IMR-90 (cell line): Measurements from ENCODE around the gene AGBL3. TPM values are rescaled to one million over a fixed set of nuclear protein-coding genes. Genes with fewer than 3 reads are reported as not detected.

ENCODE experiments used
- ATAC-seq: fragments of 200-7000 bp; cut with Tn5 transposase; 2 replicates; pipeline ENCODE4 v1.9.1; 2020; ENCODE audit warnings: low read depth, mild to moderate bottlenecking, moderate library complexity
- BruUV-seq: library from RNA; stranded (reverse); fragments of 400-500 nt; replicated peaks from 2 replicates; lab custom pipeline; 2021; lab: Mats Ljungman, UMichigan
- CTCF ChIA-PET: fragments of 300-600 bp; formaldehyde crosslinking; extraction: SDS; loops from one replicate; lab custom pipeline; 2021; ENCODE audit warnings: antibody characterized with exemption; lab: Yijun Ruan, JAX
- POLR2A ChIA-PET: fragments of 300-600 bp; sonication (Branson Sonifier 250); formaldehyde crosslinking; loops from one replicate; lab custom pipeline; 2022; ENCODE audit warnings: antibody characterized with exemption; ENCODE audit not compliant: unreplicated experiment; lab: Charles Lee
- DNase-seq: peaks from one replicate; pipeline ENCODE4 v3.0.0; 2013
- H2AFZ ChIP-seq: replicated peaks from 2 replicates; pipeline ENCODE3; 2013; ENCODE audit warnings: low read length, mild to moderate bottlenecking; ENCODE audit not compliant: poor library complexity
- H2AK5ac ChIP-seq: 2 replicates; pipeline ENCODE4 v1.6.1; 2013; ENCODE audit warnings: low read depth, low read length, inconsistent platforms
- H2AK9ac ChIP-seq: replicated peaks from 2 replicates; pipeline ENCODE3; 2013; ENCODE audit warnings: mild to moderate bottlenecking, low read depth, low read length, moderate library complexity; ENCODE audit not compliant: poor library complexity
- H2BK120ac ChIP-seq: 2 replicates; pipeline ENCODE4 v1.6.1; 2013; ENCODE audit warnings: low read depth, low read length, inconsistent platforms
- H2BK15ac ChIP-seq: 3 replicates; pipeline ENCODE4 v1.6.1; 2013; ENCODE audit warnings: low read depth, low read length, inconsistent platforms
- H2BK20ac ChIP-seq: 2 replicates; pipeline ENCODE4 v1.6.1; 2013; ENCODE audit warnings: low read depth, mild to moderate bottlenecking, inconsistent platforms, low read length, moderate library complexity
- H2BK5ac ChIP-seq: 2 replicates; pipeline ENCODE4 v1.6.1; 2013; ENCODE audit warnings: mild to moderate bottlenecking, low read depth, low read length, inconsistent platforms; ENCODE audit not compliant: poor library complexity, severe bottlenecking
- H3K14ac ChIP-seq: replicated peaks from 2 replicates; pipeline ENCODE4 v1.6.1; 2013; ENCODE audit warnings: low read depth, low read length, inconsistent platforms
- H3K18ac ChIP-seq: 2 replicates; pipeline ENCODE4 v1.6.1; 2013; ENCODE audit warnings: low read depth, low read length, control low read depth
- H3K23ac ChIP-seq: 2 replicates; pipeline ENCODE4 v1.6.1; 2013; ENCODE audit warnings: low read depth, low read length, inconsistent platforms
- H3K27ac ChIP-seq: 2 replicates; pipeline ENCODE4 v1.5.1; 2013; ENCODE audit warnings: mild to moderate bottlenecking, control low read depth, low read length; ENCODE audit not compliant: insufficient read depth
- H3K27me3 ChIP-seq: 2 replicates; pipeline ENCODE4 v1.6.1; 2013; ENCODE audit warnings: low read length; ENCODE audit not compliant: control insufficient read depth, insufficient read depth
- H3K36me3 ChIP-seq: 2 replicates; pipeline ENCODE4 v1.6.1; 2013; ENCODE audit warnings: low read length, mixed read lengths; ENCODE audit not compliant: control insufficient read depth, insufficient read depth
- H3K4ac ChIP-seq: 2 replicates; pipeline ENCODE4 v1.6.1; 2013; ENCODE audit warnings: low read depth, low read length, inconsistent platforms
- H3K4me1 ChIP-seq: 2 replicates; pipeline ENCODE4 v1.6.1; 2013; ENCODE audit warnings: low read length, mixed read lengths; ENCODE audit not compliant: control insufficient read depth, insufficient read depth
- H3K4me2 ChIP-seq: 2 replicates; pipeline ENCODE4 v1.6.1; 2013; ENCODE audit warnings: low read depth, mild to moderate bottlenecking, control low read depth, low read length, moderate library complexity
- H3K4me3 ChIP-seq: 2 replicates; pipeline ENCODE4 v1.5.1; 2013; ENCODE audit warnings: low read depth, mild to moderate bottlenecking, control low read depth, low read length, moderate library complexity; ENCODE audit not compliant: insufficient read depth
- H3K56ac ChIP-seq: 2 replicates; pipeline ENCODE4 v1.6.1; 2013; ENCODE audit warnings: low read length, inconsistent platforms; ENCODE audit not compliant: insufficient read depth; ENCODE audit errors: extremely low read depth
- H3K79me1 ChIP-seq, 2 experiments: 2 replicates each; pipeline ENCODE4 v1.6.1; 2013; ENCODE audit warnings: low read length in 2 of 2, inconsistent platforms in 1 of 2, low read depth in 1 of 2
- H3K9ac ChIP-seq: 2 replicates; pipeline ENCODE4 v1.6.1; 2013; ENCODE audit warnings: low read depth, low read length, control low read depth
- H3K9me1 ChIP-seq: 2 replicates; pipeline ENCODE4 v1.6.1; 2013; ENCODE audit warnings: low read length, inconsistent platforms; ENCODE audit not compliant: insufficient read depth
- H3K9me3 ChIP-seq: 2 replicates; pipeline ENCODE4 v1.6.1; 2013; ENCODE audit warnings: low read length; ENCODE audit not compliant: control insufficient read depth, insufficient read depth
- H4K20me1 ChIP-seq: 2 replicates; pipeline ENCODE4 v1.6.1; 2013; ENCODE audit warnings: low read length, inconsistent platforms; ENCODE audit not compliant: insufficient read depth
- H4K5ac ChIP-seq: 2 replicates; pipeline ENCODE4 v1.6.1; 2013; ENCODE audit warnings: mild to moderate bottlenecking, low read depth, low read length, control low read depth
- H4K8ac ChIP-seq, 2 experiments: 2 replicates each; pipeline ENCODE4 v1.6.1; 2013; ENCODE audit warnings: low read depth in 2 of 2, low read length in 2 of 2, control low read depth in 1 of 2, inconsistent platforms in 1 of 2
- H4K91ac ChIP-seq: 2 replicates; pipeline ENCODE4 v1.6.1; 2013; ENCODE audit warnings: low read depth, low read length, inconsistent platforms; ENCODE audit not compliant: insufficient read depth
- BHLHE40 ChIP-seq: fragments of 150-350 bp; IDR thresholded peaks from 2 replicates; pipeline ENCODE4 v1.6.1; 2016; ENCODE audit warnings: mild to moderate bottlenecking, low read depth, low read length
- CEBPB ChIP-seq: IDR thresholded peaks from 2 replicates; pipeline ENCODE4 v1.6.1; 2012; ENCODE audit warnings: low read depth, low read length, improper control_type of control experiment
- CHD1 ChIP-seq: IDR thresholded peaks from 2 replicates; pipeline ENCODE4 v1.6.1; 2012; ENCODE audit warnings: low read depth, low read length, improper control_type of control experiment
- FOS ChIP-seq: fragments of 150-350 bp; IDR thresholded peaks from 2 replicates; pipeline ENCODE4 v1.6.1; 2016; ENCODE audit warnings: low read depth, low read length
- MAFK ChIP-seq: IDR thresholded peaks from 2 replicates; pipeline ENCODE4 v1.6.1; 2012; ENCODE audit warnings: low read depth, low read length, improper control_type of control experiment
- MAZ ChIP-seq: IDR thresholded peaks from 2 replicates; pipeline ENCODE4 v1.6.1; 2012; ENCODE audit warnings: low read depth, mild to moderate bottlenecking, low read length, improper control_type of control experiment, moderate library complexity, borderline replicate concordance
- MXI1 ChIP-seq: IDR thresholded peaks from 2 replicates; pipeline ENCODE4 v1.6.1; 2012; ENCODE audit warnings: low read depth, mild to moderate bottlenecking, low read length, moderate library complexity, borderline replicate concordance
- NFE2L2 ChIP-seq: fragments of 150-350 bp; IDR thresholded peaks from 2 replicates; pipeline ENCODE4 v1.6.1; 2016; ENCODE audit warnings: low read depth, mild to moderate bottlenecking, low read length
- POLR2A ChIP-seq: IDR thresholded peaks from 2 replicates; pipeline ENCODE4 v1.6.1; 2012; ENCODE audit warnings: mild to moderate bottlenecking, low read depth, low read length
- RAD21 ChIP-seq: IDR thresholded peaks from 2 replicates; pipeline ENCODE4 v1.6.1; 2012; ENCODE audit warnings: low read length, improper control_type of control experiment
- RFX5 ChIP-seq: IDR thresholded peaks from 2 replicates; pipeline ENCODE4 v1.8.0; 2012; ENCODE audit warnings: low read depth, mild to moderate bottlenecking, low read length, moderate library complexity
- SMC3 ChIP-seq: fragments of 150-350 bp; IDR thresholded peaks from 2 replicates; pipeline ENCODE4 v1.6.1; 2016; ENCODE audit warnings: low read depth, mild to moderate bottlenecking, antibody characterized with exemption, low read length, moderate library complexity
- WGBS, 2 experiments: methylation state at CpG; one replicate each; pipeline versions ENCODE4 v1.1.5 to v1.1.7; 2013; ENCODE audit warnings: missing lambda C conversion rate in 2 of 2; ENCODE audit not compliant: insufficient read length in 1 of 2; ENCODE audit errors: extremely low coverage in 2 of 2; 5-methylcytosine and 5-hydroxymethylcytosine counted together
- dilution Hi-C: fragments of 300-500 bp; cut with HindIII; formaldehyde crosslinking; loops from one replicate; pipeline ENCODE4 v1.14.3; 2018; ENCODE audit warnings: low sequenced_read_pairs; ENCODE audit not compliant: unreplicated experiment
- in situ Hi-C: fragments of 300-500 bp; cut with MboI; formaldehyde crosslinking; loops from 3 replicates; pipeline ENCODE4 v1.14.3; 2019; ENCODE audit warnings: low sequenced_read_pairs, inconsistent platforms, mixed read lengths
- intact Hi-C: fragments of 100-400 bp; cut with micrococcal nuclease; formaldehyde crosslinking; loops from 2 replicates; pipeline ENCODE4 v1.10.0; 2022
- polyA plus RNA-seq, 3 experiments: library from polyadenylated mRNA; depleted of rRNA; stranded (reverse); fragments of >200 nt; gene quantifications; 2 replicates each; pipeline ENCODE4 v1.2.3, GENCODE V29; 2012; ENCODE audit warnings: low replicate concordance in 1 of 3
- total RNA-seq: library from RNA; depleted of rRNA; stranded (reverse); fragments of >200 nt; gene quantifications from 2 replicates; pipeline ENCODE4 v1.2.3, GENCODE V29; 2012
- TF ChIP-seq, protein P1 (sequence below): fragments of 150-350 bp; IDR thresholded peaks from 2 replicates; pipeline ENCODE4 v1.6.1; 2016; ENCODE audit warnings: low read depth, mild to moderate bottlenecking, low read length, moderate library complexity, borderline replicate concordance
- TF ChIP-seq, protein P2 (sequence below): fragments of 150-350 bp; IDR thresholded peaks from 2 replicates; pipeline ENCODE4 v1.6.1; 2017; ENCODE audit warnings: mild to moderate bottlenecking, antibody characterized with exemption, low read length, low read depth
- TF ChIP-seq, protein P3 (sequence below): conservative IDR thresholded peaks from 2 replicates; pipeline ENCODE4 v1.5.1; 2012; ENCODE audit warnings: mild to moderate bottlenecking, low read depth, low read length, improper control_type of control experiment

AGBL3 gene
- total and polyA plus RNA-seq, 2 of the 4 experiments (the other 2 are of a cell fraction): 0.18 to 0.65 TPM

DNA sequence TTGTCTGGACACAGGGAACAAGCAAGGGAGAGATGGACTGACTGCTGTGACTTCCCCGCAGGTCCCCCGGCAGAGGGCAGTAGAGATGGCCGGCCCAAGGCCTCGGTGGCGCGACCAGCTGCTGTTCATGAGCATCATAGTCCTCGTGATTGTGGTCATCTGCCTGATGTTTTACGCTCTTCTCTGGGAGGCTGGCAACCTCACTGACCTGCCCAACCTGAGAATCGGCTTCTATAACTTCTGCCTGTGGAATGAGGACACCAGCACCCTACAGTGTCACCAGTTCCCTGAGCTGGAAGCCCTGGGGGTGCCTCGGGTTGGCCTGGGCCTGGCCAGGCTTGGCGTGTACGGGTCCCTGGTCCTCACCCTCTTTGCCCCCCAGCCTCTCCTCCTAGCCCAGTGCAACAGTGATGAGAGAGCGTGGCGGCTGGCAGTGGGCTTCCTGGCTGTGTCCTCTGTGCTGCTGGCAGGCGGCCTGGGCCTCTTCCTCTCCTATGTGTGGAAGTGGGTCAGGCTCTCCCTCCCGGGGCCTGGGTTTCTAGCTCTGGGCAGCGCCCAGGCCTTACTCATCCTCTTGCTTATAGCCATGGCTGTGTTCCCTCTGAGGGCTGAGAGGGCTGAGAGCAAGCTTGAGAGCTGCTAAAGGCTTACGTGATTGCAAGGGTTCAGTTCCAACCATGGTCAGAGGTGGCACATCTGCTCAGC is 178.2 kb downstream of the AGBL3 start:
- H3K9ac ChIP-seq: no peak overlapping the region
- no peak overlapping the region for H3K4ac ChIP-seq
- no peak overlapping the region for H3K14ac ChIP-seq
- no peak overlapping the region for H2AK9ac ChIP-seq
- H4K20me1 ChIP-seq: 0 out of 2 replicates have a peak, but pooled peaks cover 4% of the 10 kb centered on the region
- peaks cover 25 to 56% of the 10 kb centered on the region in 2 experiments for H3K79me1 ChIP-seq
- no peak overlapping the region for H3K56ac ChIP-seq
- no peak overlapping the region for H4K5ac ChIP-seq
- H4K91ac ChIP-seq: no peak overlapping the region
- H3K27ac ChIP-seq: no peak overlapping the region
- peaks cover 24% of the 10 kb centered on the region for H3K9me1 ChIP-seq
- H3K27me3 ChIP-seq: no peaks in the 10 kb centered on the region
- H2BK20ac ChIP-seq: no peak overlapping the region
- ChIA-PET CTCF (interaction anchor here (1.0 kb wide), 1 partner anchor 179 kb away, joined by 3 read pairs; the partner anchor contains the start of gene AGBL3), POLR2A (no interaction called here)
- intact Hi-C loops (no loop called here), in situ Hi-C loops (loop anchor here (10.0 kb wide), 2 partner anchors 180 to 480 kb away; partner anchors contain the start of gene AGBL3), dilution Hi-C loops (no loop called here)
- H4K8ac ChIP-seq: no peak overlapping the region
- no peak overlapping the region for H3K23ac ChIP-seq
- no peak for ATAC-seq
- H3K18ac ChIP-seq: no peak overlapping the region
- H3K9me3 ChIP-seq: no peaks in the 10 kb centered on the region
- H3K4me1 ChIP-seq: peaks cover 20% of the 10 kb centered on the region
- no peak overlapping the region for H2BK5ac ChIP-seq
- H2BK120ac ChIP-seq: no peak overlapping the region
- no peak overlapping the region for H2AFZ ChIP-seq
- H2AK5ac ChIP-seq: no peak overlapping the region
- H3K4me2 ChIP-seq: no peak overlapping the region
- no peak overlapping the region for H2BK15ac ChIP-seq
- peaks cover 42% of the 10 kb centered on the region for H3K36me3 ChIP-seq
- DNase-seq: no peak
- WGBS, 2 experiments: 84% methylated on average over 10 of the region's 18 CpGs; no CpG with 5 or more reads in 1 of the 2 experiments
- H3K4me3 ChIP-seq: no peak overlapping the region
- BruUV-seq: no TSS peak
- no peak for TF ChIP-seq FOS
- no peak for TF ChIP-seq MAFK
- no peak for TF ChIP-seq SMC3
- TF ChIP-seq, protein P1, sequence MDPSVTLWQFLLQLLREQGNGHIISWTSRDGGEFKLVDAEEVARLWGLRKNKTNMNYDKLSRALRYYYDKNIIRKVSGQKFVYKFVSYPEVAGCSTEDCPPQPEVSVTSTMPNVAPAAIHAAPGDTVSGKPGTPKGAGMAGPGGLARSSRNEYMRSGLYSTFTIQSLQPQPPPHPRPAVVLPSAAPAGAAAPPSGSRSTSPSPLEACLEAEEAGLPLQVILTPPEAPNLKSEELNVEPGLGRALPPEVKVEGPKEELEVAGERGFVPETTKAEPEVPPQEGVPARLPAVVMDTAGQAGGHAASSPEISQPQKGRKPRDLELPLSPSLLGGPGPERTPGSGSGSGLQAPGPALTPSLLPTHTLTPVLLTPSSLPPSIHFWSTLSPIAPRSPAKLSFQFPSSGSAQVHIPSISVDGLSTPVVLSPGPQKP: no peak
- TF ChIP-seq MXI1: no peak
- no peak for TF ChIP-seq MAZ
- no peak for TF ChIP-seq RAD21
- TF ChIP-seq NFE2L2: no peak
- TF ChIP-seq, protein P2, sequence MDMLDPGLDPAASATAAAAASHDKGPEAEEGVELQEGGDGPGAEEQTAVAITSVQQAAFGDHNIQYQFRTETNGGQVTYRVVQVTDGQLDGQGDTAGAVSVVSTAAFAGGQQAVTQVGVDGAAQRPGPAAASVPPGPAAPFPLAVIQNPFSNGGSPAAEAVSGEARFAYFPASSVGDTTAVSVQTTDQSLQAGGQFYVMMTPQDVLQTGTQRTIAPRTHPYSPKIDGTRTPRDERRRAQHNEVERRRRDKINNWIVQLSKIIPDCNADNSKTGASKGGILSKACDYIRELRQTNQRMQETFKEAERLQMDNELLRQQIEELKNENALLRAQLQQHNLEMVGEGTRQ: no peak
- TF ChIP-seq CHD1: no peak
- no peak for TF ChIP-seq BHLHE40
- no peak for TF ChIP-seq RFX5
- TF ChIP-seq POLR2A: no peak
- TF ChIP-seq CEBPB: no peak
- TF ChIP-seq, protein P3, sequence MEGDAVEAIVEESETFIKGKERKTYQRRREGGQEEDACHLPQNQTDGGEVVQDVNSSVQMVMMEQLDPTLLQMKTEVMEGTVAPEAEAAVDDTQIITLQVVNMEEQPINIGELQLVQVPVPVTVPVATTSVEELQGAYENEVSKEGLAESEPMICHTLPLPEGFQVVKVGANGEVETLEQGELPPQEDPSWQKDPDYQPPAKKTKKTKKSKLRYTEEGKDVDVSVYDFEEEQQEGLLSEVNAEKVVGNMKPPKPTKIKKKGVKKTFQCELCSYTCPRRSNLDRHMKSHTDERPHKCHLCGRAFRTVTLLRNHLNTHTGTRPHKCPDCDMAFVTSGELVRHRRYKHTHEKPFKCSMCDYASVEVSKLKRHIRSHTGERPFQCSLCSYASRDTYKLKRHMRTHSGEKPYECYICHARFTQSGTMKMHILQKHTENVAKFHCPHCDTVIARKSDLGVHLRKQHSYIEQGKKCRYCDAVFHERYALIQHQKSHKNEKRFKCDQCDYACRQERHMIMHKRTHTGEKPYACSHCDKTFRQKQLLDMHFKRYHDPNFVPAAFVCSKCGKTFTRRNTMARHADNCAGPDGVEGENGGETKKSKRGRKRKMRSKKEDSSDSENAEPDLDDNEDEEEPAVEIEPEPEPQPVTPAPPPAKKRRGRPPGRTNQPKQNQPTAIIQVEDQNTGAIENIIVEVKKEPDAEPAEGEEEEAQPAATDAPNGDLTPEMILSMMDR: no peak
